ENCODE results near the gene WWP2. TPM values are rescaled to one million over a fixed set of nuclear protein-coding genes. Genes with fewer than 3 reads are reported as not detected.

The WWP2 gene
- total RNA-seq, 1 donor from 2014 or later, result 59.0 TPM

- Mint-ChIP-seq H3K27ac (no peak overlapping the region), H3K9me3 (no peaks in the 10 kb centered on the region)
- intact Hi-C loops (cut with micrococcal nuclease), result no loop called here
Observed at GRCh38 chr16:69888005-69888590, 126.0 kb downstream of the WWP2 start.

GRCh38 chr16:69889295-69889964, 127.3 kb downstream of the WWP2 start:
- Mint-ChIP-seq H3K27ac (peak overlapping the region; percentile 25), H3K4me3 (ENCODE audit: low read depth) (no peak overlapping the region), H3K36me3 (ENCODE audit: low read depth) (peaks cover 38% of the 10 kb centered on the region), H3K4me1 (ENCODE audit: low read depth) (peaks cover 2% of the 10 kb centered on the region), H3K9me3 (no peaks in the 10 kb centered on the region), H3K27me3 (ENCODE audit: low read depth) (no peaks in the 10 kb centered on the region)
- no peak for DNase-seq (ENCODE audit: low spot score)
- intact Hi-C loops (cut with micrococcal nuclease), result no loop called here

More at GRCh38 chr16:69888005-69888590, 126.0 kb downstream of the WWP2 start:
- no peak for DNase-seq (ENCODE audit: low spot score)
- no peak overlapping the region for H3K4me3 Mint-ChIP-seq (ENCODE audit: low read depth)
- H3K27me3 Mint-ChIP-seq (ENCODE audit: low read depth), result no peaks in the 10 kb centered on the region
- H3K4me1 Mint-ChIP-seq (ENCODE audit: low read depth), result peaks cover 2% of the 10 kb centered on the region
- peaks cover 43% of the 10 kb centered on the region for H3K36me3 Mint-ChIP-seq (ENCODE audit: low read depth)

- intact Hi-C loops (cut with micrococcal nuclease), result no loop called here
- no peaks in the 10 kb centered on the region for H3K9me3 Mint-ChIP-seq
- peaks cover 2% of the 10 kb centered on the region for H3K4me1 Mint-ChIP-seq (ENCODE audit: low read depth)
- peak overlapping the region; percentile 25 for H3K27ac Mint-ChIP-seq
- H3K4me3 Mint-ChIP-seq (ENCODE audit: low read depth), result no peak overlapping the region
- H3K27me3 Mint-ChIP-seq (ENCODE audit: low read depth), result no peaks in the 10 kb centered on the region
- peaks cover 34% of the 10 kb centered on the region for H3K36me3 Mint-ChIP-seq (ENCODE audit: low read depth)
- no peak for DNase-seq (ENCODE audit: low spot score)
Observed at GRCh38 chr16:69890114-69890891, 128.2 kb downstream of the WWP2 start.

GRCh38 chr16:69890892-69891282, 128.8 kb downstream of the WWP2 start:
- Mint-ChIP-seq H3K9me3 (no peaks in the 10 kb centered on the region), H3K4me1 (ENCODE audit: low read depth) (peaks cover 2% of the 10 kb centered on the region), H3K27ac (no peak overlapping the region), H3K27me3 (ENCODE audit: low read depth) (no peaks in the 10 kb centered on the region), H3K4me3 (ENCODE audit: low read depth) (no peak overlapping the region), H3K36me3 (ENCODE audit: low read depth) (peaks cover 28% of the 10 kb centered on the region)
- no peak for DNase-seq (ENCODE audit: low spot score)
- intact Hi-C loops (cut with micrococcal nuclease), result no loop called here

DNA sequence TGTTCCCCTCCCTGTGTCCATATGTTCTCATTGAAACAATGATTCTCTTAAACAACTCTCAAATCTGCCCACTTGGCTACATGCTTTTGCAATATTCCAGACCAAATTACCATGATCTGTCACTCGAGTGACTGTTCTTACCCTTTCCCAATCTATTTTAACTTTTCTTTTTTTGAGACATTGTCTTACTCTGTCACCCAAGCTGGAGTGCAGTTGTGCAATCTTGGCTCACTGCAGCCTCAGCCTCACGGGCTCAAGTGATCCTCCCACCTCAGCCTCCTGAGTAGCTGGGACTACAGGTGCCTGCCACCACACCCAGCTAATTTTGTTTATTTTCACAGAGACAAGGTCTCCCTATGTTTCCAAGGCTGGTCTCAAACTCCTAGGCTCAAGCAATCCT, 130.2 kb downstream of the WWP2 start:
- Mint-ChIP-seq H3K36me3 (ENCODE audit: low read depth) (peaks cover 25% of the 10 kb centered on the region), H3K9me3 (no peaks in the 10 kb centered on the region), H3K27ac (no peak overlapping the region), H3K4me3 (ENCODE audit: low read depth) (no peak overlapping the region), H3K4me1 (ENCODE audit: low read depth) (peaks cover 2% of the 10 kb centered on the region), H3K27me3 (ENCODE audit: low read depth) (no peaks in the 10 kb centered on the region)
- intact Hi-C loops (cut with micrococcal nuclease), result no loop called here
- DNase-seq (ENCODE audit: low spot score), result no peak

- Mint-ChIP-seq H3K27me3 (ENCODE audit: low read depth) (no peaks in the 10 kb centered on the region), H3K36me3 (ENCODE audit: low read depth) (peaks cover 19% of the 10 kb centered on the region), H3K9me3 (no peaks in the 10 kb centered on the region), H3K4me1 (ENCODE audit: low read depth) (peaks cover 2% of the 10 kb centered on the region), H3K4me3 (ENCODE audit: low read depth) (no peak overlapping the region), H3K27ac (no peak overlapping the region)
- no peak for DNase-seq (ENCODE audit: low spot score)
- intact Hi-C loops (cut with micrococcal nuclease), result no loop called here
Observed at GRCh38 chr16:69893106-69893505, 131.0 kb downstream of the WWP2 start.

DNA sequence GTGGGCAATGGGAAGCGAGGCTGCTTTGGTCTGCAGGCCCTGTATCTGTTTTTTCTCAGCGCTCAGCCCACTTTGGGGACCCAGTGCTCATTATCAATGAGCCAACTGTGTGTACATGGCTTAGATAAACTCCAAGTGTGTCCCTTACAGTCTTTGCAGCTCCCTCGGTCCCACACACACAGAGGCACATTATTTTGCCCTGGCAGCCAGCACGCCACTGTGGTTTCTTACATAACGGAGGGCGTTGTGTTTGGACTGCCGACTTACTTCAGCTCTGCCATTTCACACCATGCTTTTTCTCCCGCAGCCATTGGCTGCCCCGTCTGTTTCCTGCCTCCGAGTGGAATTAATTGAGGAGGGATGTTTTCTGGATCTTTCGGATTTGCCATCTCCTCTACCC, 132.5 kb downstream of the WWP2 start:
- no peak overlapping the region for H3K4me3 Mint-ChIP-seq (ENCODE audit: low read depth)
- no peak for DNase-seq (ENCODE audit: low spot score)
- intact Hi-C loops (cut with micrococcal nuclease), result no loop called here
- H3K36me3 Mint-ChIP-seq (ENCODE audit: low read depth), result peaks cover 4% of the 10 kb centered on the region
- no peak overlapping the region for H3K27ac Mint-ChIP-seq
- no peaks in the 10 kb centered on the region for H3K9me3 Mint-ChIP-seq
- H3K4me1 Mint-ChIP-seq (ENCODE audit: low read depth), result peaks cover 2% of the 10 kb centered on the region
- no peaks in the 10 kb centered on the region for H3K27me3 Mint-ChIP-seq (ENCODE audit: low read depth)

DNA sequence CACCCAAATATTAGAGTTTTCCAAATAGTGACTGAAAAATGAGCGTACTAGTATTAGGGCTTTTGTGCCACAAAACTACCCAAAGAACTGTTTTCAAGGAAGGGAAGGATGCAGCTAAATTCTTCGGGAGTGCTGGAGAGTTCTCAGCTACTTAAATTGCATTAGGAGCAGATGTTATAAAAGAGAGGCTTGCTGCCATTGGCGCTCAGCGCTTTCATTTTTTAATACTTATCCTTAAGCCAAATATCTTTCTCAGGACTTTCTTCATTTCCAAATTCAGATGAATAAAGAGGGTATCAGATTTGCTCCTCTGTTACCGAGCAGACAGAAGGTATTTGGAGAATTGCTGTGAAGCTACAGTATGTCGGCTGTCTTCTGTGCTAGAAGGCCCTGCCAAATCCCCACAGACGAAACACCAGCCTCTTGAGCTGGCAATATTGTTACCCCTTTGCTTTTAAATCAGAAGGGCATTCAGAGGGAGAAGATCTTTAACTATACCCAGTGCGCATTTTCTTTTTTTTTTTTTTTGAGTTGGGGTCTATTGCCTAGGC, 141.8 kb downstream of the WWP2 start:
- H3K36me3 Mint-ChIP-seq (ENCODE audit: low read depth), result peaks cover 8% of the 10 kb centered on the region
- no peak overlapping the region for H3K27ac Mint-ChIP-seq
- no peak for DNase-seq (ENCODE audit: low spot score)
- no peaks in the 10 kb centered on the region for H3K9me3 Mint-ChIP-seq
- H3K27me3 Mint-ChIP-seq (ENCODE audit: low read depth), result no peaks in the 10 kb centered on the region
- intact Hi-C loops (cut with micrococcal nuclease), result no loop called here
- no peaks in the 10 kb centered on the region for H3K4me1 Mint-ChIP-seq (ENCODE audit: low read depth)
- H3K4me3 Mint-ChIP-seq (ENCODE audit: low read depth), result no peak overlapping the region

DNA sequence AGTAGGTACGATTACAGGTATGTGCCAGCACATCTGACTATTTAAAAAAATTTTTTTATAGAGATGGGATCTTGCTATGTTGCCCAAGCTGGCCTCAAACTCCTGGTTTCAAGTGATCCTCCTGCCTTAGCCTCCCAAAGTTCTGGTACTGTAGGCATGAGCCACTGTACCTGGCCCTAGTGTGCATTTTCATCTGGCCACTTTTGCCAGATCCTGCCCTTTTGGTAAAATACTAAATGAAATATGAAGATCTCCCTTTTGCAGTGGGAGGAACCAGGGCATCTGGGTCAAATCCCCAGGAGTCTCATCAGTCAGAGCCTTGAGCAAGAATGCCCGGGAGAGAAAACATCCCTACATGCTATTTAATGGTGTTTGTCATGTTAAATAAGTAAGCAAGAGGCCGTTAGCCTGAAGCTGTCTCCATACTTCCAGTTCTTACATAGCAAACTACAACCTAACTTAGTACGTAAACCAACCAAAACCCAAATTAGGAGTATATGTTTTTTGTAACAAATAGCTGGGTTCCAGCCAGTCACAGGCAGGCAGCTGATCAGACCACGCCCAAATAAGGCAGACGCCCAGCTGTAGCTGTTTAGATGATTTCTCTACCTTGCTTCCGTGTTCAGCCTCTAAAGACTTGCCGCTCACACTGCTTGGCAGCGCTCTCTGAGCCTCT, 142.5 kb downstream of the WWP2 start:
- peaks cover 13% of the 10 kb centered on the region for H3K36me3 Mint-ChIP-seq (ENCODE audit: low read depth)
- no peaks in the 10 kb centered on the region for H3K27me3 Mint-ChIP-seq (ENCODE audit: low read depth)
- intact Hi-C loops (cut with micrococcal nuclease), result no loop called here
- no peaks in the 10 kb centered on the region for H3K4me1 Mint-ChIP-seq (ENCODE audit: low read depth)
- H3K27ac Mint-ChIP-seq, result no peak overlapping the region
- no peaks in the 10 kb centered on the region for H3K9me3 Mint-ChIP-seq
- DNase-seq (ENCODE audit: low spot score), result no peak
- no peak overlapping the region for H3K4me3 Mint-ChIP-seq (ENCODE audit: low read depth)

DNA sequence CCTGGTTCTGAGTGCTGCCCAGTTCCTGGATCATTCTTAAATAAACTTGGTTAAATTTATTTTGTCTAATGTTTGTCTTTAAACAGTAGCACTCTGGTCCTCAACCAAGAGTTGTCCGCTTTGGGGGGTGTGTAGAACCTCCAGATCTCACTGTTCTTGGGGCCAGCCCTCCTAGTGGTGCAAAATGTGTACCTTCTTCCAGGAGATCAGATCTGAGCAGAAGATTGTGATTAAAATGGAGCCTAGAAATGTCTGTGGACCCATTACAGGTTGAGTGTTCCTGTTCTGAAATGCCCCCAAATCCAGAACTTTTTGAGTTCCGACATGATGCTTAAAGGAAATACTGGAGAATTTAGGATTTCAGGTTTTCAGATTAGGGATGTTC, 143.0 kb downstream of the WWP2 start:
- Mint-ChIP-seq H3K4me3 (ENCODE audit: low read depth) (no peak overlapping the region), H3K27me3 (ENCODE audit: low read depth) (no peaks in the 10 kb centered on the region), H3K36me3 (ENCODE audit: low read depth) (peaks cover 17% of the 10 kb centered on the region), H3K9me3 (no peaks in the 10 kb centered on the region), H3K27ac (no peak overlapping the region), H3K4me1 (ENCODE audit: low read depth) (no peaks in the 10 kb centered on the region)
- intact Hi-C loops (cut with micrococcal nuclease), result no loop called here
- DNase-seq (ENCODE audit: low spot score), result no peak

DNA sequence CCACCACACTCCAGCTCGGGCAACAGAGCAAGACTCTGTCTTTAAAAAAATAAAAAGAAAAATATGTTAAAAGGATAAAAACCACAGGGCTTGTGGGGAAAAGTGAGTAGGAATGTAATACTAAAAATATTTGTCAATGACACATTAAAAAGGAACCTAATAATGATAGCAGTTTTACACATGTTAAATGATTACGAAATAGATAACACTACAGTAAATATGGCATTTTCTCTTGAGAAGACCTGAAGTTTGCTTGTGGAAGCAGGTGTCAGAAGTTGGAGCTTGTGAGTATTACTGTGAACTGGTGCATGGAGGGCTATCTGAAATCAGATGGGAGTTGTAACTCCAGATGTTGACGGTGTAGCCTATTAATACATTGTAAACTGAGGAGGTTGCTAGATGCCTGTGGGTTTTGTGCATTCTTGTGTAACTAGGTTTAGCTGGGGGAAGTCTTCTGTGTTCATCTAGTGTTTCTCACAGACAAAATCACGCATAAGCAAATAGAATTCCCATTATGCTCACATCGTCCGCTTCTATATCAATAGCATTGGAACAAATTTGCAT, 144.8 kb downstream of the WWP2 start:
- H3K9me3 Mint-ChIP-seq, result no peaks in the 10 kb centered on the region
- no peak overlapping the region for H3K27ac Mint-ChIP-seq
- no peak overlapping the region for H3K4me3 Mint-ChIP-seq (ENCODE audit: low read depth)
- DNase-seq (ENCODE audit: low spot score), result no peak
- no peaks in the 10 kb centered on the region for H3K4me1 Mint-ChIP-seq (ENCODE audit: low read depth)
- peaks cover 17% of the 10 kb centered on the region for H3K36me3 Mint-ChIP-seq (ENCODE audit: low read depth)
- H3K27me3 Mint-ChIP-seq (ENCODE audit: low read depth), result no peaks in the 10 kb centered on the region
- intact Hi-C loops (cut with micrococcal nuclease), result no loop called here

DNA sequence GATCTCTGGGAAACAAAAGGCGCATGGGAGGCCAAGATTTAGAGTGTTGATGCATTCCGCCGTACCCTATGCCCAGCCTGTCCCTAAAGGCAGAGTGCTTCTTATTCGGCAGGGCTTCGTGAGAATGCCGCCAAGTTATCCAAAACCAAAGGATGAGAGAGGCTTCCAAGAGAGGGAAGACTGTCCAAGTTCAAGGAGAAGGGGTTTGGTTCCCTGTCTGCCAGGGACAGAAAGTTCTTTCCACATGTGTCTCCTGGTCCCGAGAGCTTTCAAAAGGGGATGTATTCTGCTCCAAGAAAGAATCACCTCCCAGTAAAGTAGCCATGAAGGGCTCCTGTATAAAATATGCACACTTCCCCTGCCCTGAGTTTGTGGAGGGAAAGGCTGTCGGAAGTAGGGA, 146.9 kb downstream of the WWP2 start:
- intact Hi-C loops (cut with micrococcal nuclease), result no loop called here
- Mint-ChIP-seq H3K9me3 (no peaks in the 10 kb centered on the region), H3K27ac (no peak overlapping the region), H3K4me1 (ENCODE audit: low read depth) (no peaks in the 10 kb centered on the region), H3K36me3 (ENCODE audit: low read depth) (peaks cover 19% of the 10 kb centered on the region), H3K27me3 (ENCODE audit: low read depth) (no peaks in the 10 kb centered on the region), H3K4me3 (ENCODE audit: low read depth) (no peak overlapping the region)
- DNase-seq (ENCODE audit: low spot score), result no peak
